Measurements from ENCODE around the gene TSKU. TPM values are rescaled to one million over a fixed set of nuclear protein-coding genes. Genes with fewer than 3 reads are reported as not detected.
A peak's percentile ranks its signal among the peaks of the same experiment; 100 is the strongest.

TSKU gene
- total RNA-seq, 1 experiment from 2014 or later: 25.1 TPM

DNA sequence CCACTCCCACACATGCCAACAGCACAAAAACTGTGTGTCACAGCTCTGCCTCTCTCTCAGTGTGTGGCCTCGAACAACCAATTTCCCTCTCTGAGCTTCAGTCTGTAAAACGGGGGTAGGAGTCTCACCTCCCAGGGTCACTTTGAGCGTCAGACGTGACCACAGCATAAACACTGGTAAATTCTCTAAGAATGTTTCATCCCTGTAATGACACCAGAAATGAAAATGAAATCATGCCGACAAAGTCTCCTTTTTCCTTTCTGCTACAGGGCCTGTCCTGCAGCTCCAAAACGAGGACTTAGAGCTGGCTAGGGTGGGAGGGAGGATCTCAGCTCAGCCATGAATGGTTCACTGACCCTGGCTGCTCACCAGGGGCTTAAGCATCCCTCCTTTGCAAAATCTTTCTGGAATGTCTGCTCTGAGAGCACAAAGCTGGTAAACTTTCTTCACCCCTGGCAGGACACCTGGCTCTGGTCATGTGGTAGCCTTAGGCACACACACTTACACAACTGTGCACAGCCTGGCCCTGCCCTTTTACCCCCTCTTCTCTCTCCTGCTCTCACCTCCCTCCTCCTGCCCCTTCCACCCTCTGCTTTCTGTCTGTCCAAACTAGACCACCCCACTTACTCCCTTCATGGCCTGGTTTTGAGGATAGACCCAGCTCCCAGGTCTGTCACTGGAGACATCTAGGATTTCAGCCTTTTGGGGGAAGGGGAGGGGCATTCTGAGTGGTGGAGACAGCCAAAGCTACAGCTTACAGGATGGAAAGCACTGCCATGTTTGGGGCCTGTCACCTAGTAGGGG is 12.3 kb upstream of the TSKU start:
- DNase-seq (ENCODE audit: low read depth): peak; percentile 96

DNA sequence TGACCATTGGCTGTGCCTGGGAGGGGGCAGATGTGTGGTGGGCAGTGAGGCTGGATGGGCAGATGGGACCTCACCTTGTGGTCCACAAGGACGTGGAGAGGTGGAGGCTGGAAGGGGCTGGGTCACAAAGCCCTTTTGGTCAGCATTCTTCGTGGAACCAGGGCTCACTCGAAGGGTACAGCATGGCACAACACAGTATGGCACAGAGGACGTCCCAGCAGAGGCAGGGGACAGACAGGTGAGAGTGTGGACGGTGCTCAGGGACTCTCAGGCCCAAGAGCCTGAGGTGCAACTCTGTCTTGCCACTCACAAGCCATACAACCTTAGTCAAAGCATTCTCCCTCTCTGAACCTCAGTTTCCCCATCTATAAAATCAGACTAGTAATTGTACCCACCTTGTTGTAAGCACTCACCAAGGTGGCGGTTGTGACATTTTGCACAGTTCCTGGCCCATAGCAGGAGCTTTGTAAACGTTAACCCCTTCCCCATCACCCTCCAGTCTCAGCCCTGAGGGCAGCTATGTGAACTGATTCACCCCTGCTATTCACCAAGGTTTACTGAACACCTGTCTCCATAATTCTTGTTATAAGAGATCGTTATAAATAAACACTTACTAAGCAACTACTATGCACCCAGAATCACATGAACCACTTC is 11.6 kb upstream of the TSKU start:
- DNase-seq (ENCODE audit: low read depth): no peak

DNA sequence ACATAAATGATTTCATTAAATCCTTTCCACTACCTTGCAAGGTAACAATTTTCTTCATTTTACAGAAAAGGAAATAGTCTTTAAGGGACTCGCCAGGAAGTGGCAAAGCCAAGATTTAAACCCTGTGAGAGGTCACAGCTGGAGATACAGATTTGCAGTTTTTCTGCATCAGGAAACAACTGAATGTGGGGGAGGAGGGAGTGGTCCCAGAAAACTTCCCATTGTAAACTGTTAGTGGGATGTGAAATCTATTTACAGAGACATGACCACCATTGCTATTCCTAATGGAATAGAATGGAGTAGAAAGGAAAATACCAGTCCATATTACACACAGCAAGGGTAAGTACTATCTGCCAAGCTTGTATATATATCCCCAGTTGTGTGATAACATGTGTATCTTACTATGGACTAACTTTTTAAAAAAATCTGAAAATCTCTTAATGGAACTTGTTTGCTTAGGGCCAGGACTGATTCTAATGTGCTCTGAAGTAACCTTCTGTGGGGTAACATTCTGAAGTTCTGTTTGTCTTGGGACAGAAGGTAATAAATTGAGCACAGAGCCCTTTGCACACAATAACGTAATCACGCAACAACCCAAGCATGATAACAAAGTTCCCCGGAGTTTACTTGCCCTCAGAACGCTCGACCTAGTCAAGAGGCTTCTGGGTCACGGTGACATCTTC is 10.9 kb upstream of the TSKU start:
- no peak for DNase-seq (ENCODE audit: low read depth)

DNA sequence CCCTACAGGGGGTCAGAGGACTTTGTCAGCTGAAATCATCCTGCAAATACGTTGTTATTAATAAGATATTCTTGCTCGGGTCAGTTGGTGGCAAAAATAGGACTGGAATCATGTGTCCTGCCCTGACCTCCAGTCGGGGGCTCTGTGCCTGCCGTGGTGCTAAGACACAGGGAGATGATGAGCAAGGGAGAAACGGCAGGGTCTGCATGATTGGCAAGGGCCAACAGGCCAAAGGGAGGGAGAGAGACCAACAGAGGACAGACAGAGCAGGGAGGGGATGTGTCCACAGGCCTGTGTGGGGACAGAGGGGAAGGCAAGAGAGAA is 10.4 kb upstream of the TSKU start:
- DNase-seq (ENCODE audit: low read depth): no peak

DNA sequence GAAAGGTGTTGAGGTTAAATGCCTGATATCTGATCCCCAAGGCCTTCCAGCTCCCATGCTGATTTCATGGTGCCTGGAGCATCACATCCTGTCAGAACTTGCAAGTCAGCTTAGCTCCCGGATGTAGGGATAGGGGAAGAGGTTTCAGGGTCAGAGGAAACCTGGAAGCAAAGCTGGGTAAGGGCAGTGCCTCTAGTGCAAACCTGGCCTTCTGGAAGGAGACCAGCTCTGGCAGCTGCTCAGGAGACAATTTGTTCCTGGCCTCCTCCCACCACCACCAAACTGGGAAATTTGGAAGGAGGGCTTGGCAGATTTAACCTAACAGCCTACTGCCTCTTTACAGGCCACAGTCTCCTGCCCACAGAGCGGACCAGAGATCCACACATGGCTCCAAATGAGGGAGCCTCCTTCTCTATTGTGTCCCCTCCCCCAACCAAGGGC is 9.2 kb upstream of the TSKU start:
- DNase-seq (ENCODE audit: low read depth): no peak

DNA sequence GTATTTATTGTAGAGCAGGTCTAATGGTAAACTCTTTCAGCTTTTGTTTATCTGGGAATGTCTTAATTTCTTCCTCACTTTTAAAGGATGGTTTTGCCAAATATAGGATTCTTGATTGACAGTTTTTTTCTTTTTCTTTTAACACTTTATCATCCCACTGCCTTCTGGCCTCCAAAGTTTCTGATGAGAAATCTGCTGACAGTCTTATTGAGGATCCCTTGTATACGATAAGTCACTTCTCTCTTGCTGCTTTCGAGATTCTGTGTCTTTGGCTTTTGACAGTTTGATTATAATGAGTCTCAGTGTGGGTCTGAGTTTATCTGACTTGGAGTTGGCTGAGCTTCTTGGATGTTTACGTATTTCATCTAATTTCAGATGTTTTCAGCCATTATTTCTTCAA is 6.7 kb upstream of the TSKU start:
- DNase-seq (ENCODE audit: low read depth): no peak

DNA sequence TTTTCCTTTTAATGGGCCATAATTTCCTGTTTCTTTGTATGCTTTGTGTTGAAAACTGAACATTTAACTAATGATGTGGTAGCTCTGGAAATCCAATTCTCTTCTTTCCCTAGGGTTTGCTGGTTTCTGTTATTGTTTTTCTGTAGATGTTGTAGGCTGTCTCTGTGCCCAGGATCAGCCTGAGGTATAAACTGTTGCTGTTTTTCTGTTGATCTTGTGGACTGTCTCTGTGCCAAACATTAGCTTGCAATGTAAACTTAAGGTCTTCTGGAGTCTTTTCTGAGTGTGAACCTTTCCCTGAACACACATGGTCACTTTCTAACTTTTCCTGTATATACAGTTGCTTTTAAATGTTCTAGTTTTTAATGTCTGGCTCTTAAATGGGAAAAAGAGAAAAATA is 5.9 kb upstream of the TSKU start:
- no peak for DNase-seq (ENCODE audit: low read depth)

DNA sequence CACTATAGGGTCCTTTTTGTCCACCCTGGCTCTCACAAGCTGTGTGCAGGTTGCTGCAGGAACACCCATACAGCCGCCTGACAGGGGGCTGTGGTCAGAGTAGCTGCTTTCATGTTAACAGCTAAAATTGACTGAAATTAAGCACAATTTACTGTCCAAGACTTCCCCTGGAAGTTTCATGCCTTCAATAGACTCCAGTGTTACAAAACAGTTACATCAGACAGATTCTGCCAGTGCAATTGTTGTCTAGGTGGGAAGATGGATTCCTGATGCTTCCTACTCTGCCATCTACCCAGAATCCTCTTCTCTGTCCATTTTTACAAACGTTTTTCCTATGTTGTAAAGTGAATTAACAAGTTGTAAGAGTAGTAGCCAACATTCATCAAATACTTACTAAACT is 5.3 kb upstream of the TSKU start:
- DNase-seq (ENCODE audit: low read depth): no peak

DNA sequence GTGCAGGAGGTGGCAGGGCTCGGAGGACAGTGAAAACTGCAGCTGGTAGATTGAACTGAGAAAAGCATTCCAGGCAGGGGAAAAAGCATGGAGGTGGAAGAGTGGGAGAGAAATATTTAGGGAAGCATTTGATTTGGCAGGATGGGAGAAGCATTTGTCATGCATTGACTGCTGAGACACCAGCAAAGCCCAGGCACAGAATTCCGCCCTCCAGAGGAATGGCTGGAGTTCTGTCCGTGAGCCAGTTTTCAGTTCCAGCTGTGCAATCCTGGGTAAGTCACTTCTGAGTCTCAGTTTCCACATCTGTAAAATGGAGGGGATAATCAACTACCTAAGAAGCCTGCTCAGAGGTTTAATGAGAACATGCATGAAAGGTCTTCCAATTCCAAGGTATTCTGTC is 4.3 kb upstream of the TSKU start:
- no peak for DNase-seq (ENCODE audit: low read depth)

DNA sequence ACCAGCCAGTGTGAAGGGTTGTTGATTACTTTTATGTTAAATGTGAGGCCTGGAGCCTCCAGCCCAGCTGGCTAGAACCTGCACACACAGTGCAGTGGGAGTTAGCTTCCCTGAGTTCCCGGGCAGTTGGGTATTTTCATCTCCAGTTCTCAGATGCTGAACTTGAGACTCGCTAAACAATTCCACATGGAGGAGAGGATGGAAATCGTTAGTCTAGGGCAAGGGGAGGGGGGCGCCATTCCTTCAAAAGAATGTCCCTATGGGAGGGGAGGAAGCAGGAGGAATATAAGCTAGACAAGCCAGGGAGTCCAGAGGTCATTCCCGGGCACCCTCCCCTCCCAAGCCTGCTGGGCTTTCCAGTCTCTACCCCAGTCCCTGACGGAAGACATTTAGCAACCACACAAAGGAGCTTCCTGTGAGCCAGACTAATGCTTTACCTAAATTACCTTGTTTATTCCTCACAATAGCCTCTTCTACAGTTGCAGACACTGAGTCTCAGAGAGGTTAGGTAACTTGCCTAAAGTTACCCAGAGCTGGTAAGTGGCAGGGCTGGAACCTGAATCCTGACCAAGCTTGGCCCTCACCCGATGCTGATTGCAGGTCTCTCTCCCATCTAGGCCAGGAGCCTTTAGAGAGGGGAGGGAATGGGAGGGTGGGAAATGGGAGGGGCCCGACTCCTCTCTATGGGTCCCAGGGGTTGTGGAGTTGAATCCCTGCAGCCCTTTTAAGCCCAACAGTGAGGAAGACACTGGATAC is 1.9 kb upstream of the TSKU start:
- DNase-seq (ENCODE audit: low read depth): no peak

DNA sequence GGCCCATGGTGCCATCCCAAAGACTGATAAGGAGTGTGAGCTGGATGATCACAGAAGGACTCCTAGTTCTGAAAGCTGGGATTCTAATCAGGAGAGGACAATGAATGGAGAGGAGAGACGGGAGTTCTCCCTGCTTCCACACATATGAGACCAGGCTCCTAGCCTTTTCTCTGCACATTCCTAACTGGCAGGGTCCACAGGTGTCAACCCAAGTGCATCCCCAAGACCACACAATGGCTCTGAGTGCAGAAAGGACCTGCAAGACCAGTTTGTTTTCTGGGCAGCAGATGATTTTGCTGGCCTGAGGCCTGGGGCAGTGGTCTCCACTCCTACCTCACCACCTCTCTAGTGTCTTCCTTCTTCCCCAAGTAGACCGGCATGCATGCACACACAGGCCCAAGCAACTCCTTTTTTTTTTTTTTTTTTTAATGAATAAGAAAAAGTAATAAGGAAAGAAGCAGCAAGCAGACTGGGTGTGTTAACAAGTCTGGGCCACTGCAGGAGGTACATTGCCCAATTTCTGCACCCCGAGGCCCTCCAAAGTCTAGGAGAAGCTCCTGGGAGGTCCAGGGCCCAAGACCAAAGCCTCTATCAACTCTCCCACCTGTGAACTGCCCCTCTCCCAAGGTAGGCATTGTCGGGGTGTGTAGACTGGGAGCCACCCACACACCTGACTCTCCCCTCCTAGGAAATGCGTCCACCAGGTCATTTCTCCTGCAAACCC is 1.2 kb upstream of the TSKU start:
- no peak for DNase-seq (ENCODE audit: low read depth)

DNA sequence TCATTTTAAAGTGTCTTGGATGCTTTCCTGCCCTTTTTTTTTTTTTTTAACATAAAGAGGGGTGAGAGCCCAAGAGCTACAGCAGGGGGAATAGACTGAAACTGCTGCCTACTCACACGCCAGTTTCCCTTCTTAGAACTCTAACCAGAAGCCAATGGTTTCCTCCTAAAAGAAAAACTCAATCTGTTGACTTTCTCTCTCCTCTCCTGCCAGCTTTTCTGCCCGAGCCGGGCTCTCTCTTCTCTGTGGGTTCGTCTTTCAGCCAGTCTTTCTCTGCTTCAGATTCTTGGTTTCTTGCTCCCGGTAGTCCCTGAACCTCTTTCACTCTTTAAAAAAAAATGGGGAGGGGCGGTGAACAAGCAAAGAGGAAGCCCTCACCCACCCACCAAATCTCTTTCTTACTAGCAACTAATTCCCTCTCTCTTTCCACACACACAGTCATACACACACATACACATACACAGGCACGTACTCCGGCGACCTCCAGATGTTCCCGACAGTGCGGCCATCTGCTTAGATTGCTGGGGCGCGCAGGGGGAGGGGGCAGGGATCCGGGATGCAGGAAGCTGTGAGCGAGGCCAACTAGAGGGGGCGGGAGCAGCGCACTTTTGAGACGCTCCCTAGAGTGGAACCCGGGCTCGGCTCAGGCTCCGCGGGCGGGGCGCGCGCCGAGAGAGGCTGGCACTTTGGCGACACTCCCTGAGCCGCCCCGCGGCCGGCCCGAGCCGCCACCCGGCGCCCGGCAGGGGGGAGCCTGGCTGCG is 444 bp upstream of the TSKU start:
- peak; percentile 96 for DNase-seq (ENCODE audit: low read depth)

DNA sequence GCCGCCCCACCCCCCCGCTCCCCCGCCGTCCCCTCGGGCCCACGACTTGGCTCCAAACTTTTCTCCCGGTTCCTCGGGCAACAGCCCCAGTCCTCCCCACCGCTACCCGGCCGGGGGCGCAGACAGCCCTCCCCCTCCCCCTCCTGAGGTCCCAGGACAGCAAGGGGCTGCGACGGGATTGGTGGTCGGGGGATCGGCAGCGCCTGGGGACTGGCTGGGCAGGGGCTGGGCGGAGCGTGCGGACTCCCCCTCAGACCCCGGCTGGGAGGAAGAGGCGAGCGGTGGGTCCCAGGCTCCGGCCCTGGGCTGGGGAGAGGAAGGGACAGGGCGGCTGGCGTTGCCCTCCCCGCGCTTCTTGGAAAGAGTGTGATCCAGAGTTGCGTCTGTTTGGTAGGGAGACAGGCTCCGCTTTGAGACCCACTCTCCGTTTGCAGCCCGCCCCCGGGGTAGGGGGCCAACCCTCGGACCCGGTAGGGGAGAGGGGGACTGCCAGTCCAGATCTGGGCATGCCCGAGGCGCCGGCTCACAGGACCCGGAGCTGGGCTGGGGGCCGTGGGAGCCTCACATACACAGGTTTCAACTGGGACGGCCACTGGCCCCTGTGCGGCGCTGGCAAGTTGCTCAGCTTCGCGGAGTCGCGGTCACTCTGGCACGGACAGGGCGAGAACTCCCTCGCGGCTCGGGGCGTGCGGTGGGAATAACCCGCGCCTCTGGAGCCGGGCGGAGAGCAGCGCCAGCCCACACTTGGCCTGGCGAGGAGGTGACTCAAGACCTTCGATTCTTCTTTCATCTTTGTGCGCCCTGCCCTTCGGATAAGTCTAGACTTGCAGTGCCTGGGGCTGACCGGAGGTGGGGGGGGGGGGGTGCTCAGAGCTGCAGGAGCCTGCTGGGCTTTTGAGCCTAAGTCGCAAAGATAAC is 999 bp downstream of the TSKU start:
- DNase-seq (ENCODE audit: low read depth): peak; percentile 78

DNA sequence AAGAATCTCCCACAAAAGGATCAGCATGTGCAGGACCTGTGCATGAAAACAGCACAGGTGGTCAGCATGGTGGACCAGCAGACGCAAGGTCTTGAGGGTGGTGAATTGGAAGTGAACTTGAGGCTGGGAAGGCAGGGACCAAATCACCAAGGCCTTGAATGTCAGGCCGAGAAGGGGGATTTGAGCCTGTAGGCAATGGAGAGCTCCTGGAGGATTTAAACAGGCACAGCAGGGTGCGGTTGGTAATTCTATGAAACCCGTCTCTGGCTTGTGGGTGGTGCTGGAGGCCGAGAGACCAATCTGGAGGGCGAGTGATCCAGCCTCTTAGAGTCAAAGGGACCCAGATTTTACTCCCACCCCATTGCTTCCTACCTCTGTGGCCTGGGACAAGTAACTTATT is 2.4 kb downstream of the TSKU start:
- DNase-seq (ENCODE audit: low read depth): no peak

DNA sequence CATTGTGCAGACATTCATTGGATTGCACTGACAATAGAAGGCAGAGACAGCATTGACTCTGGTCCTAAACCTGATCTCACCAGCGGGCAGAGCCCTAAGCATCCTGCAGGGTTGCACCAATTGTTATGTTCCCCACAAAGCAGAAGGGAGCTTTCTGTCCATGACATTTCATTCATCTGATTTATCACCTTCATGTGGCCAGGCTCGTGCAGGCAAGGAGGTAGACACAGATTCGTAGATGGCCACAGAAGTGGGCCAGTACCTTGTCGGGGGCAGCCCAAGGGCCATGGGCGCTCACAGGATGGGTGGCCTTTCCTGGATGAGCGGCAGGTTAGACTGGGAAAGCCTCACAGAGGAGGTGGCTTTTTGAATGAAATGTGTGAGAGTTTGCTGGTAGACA is 2.9 kb downstream of the TSKU start:
- DNase-seq (ENCODE audit: low read depth): no peak

DNA sequence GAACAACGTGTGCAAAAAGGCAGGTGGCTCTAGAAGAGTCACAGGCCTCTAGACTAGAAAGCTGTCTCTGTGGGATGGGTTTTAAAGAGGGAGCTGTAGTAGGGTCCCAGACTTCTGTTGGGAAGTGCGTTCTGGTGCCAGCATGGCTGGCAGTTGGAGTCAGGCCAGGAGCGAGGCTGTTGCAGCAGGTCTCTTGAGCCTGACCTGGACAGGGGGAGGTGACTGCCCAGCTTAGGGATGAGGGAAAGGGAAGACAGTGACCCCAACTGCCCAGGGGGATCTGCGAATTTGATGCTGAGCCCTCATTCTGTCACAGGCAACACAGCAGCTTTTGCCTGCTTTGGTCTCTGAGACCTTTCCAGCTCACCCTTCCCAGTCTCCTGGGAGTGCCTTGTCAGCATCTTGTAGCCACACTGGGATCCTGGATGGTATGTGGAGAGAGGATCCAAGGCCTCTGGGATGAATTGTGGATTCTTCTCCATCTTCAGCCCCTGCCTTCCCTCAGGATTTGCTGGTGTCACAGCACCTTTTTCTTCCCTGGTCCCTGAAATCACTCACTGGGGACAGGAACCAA is 3.4 kb downstream of the TSKU start:
- no peak for DNase-seq (ENCODE audit: low read depth)

DNA sequence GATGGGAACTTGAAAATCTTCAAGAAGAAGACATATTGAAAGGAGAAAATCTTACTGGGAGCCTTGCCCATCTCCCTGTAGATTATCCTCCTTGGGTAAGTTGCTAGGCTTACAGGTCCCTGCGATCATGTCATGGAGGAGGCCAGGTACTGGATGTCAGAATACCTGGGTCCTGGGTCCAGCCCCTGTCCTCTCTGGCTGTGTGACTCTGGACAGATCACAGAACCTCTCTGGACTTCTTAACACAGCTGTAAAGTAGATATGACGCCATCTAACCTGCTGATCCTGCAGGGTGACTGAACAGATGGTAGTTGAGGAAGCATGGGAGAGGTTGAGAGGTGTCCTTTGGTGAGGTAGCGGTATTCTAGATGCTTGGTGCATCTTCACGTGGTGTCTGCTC is 4.1 kb downstream of the TSKU start:
- no peak for DNase-seq (ENCODE audit: low read depth)

DNA sequence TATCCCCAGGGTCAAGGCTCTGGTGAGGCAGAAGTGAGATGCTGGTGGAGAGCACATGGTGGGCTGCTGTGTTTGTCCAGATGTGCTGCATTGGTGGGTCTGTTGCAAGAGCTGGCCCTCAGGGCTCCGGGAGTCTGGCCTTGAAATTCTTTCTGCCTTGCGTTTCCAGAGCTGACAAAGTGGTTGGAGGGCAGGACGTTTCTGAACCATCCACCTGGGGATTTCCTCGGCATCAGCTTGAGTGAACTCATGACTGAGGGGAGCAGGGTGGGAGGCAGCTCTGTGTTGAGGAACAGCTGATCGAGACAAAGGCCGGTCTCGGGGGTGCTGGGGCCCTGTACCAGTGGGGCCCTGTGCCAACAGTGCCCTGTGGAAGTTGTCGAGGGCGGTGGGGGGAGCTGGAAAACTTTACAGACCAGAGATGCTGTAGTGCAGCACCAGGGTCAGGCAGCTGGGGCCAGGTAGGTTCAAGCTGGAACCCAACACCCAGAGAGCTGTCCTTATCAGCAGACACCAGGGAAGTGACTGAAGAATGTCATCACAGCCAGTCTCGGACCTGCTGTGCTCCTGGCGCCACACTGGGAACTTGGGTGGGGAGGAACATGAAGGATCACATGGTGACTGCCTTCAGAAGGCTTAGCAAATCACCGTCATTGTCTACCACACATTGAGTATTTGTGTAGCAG is 4.9 kb downstream of the TSKU start:
- peak; percentile 0 for DNase-seq (ENCODE audit: low read depth)

Data from Daoy (cell line).